Measurements from ENCODE around the gene KCNQ5. TPM values are rescaled to one million over a fixed set of nuclear protein-coding genes. Genes with fewer than 3 reads are reported as not detected.

KCNQ5 gene
- total and polyA plus RNA-seq, 10 of the 15 experiments (the other 5 are each of a cell fraction or from before 2014, with no cell fraction given) = 0.60 to 16.2 (median 3.2) TPM

DNA sequence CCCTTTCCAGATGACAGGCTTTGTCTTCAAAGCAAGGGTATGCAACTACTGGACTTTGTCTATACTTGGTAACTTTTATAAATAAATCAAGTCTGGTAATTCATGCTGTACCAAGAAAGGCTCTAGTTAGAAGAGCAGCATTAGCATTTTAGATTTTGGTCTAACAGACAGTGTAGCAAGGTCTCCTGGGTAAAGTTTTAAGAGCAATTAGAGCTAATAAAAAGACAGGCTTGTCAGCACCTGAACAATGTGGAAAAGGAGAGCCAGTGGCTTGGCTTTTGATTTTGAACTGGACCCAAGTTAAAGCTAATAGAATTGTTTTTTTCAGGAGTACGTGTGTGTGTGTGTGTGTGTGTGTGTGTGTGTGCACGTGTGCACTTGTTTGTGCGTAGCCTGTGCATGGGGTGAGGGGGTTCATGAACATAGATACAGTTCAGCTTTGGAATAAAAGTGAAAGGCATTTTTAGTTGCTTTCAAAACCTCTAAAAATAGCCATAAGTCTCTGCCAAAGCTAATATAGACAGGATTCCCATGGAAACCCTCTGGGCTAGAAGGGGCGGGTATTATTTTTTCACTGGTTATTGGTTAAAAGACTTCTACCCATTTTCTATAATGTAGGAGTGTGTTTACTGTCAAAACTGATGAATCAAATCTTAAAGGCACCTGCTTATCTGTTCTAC is 138.4 kb downstream of the KCNQ5 start:
- SMC1A ChIA-PET (ENCODE audit: uncharacterized antibody, unreplicated experiment) = interaction anchor here (0.6 to 1.9 kb wide), 10 partner anchors 8 to 143 kb away, joined by 3 to 6 read pairs (median 3); no protein-coding TSS in a partner anchor
- DNase-seq (ENCODE audit: low read depth, low spot score) (no peak), FAIRE-seq (no peak), ATAC-seq (peak; percentile 21; the same call in 1 of the 3 replicates)
- no peaks in the 10 kb centered on the region for H3K9me3 ChIP-seq (replicated peaks; ENCODE audit: control insufficient read depth, insufficient read depth, low read length)
- intact Hi-C loops (cut with micrococcal nuclease; ENCODE audit: unreplicated experiment) = no loop called here
- peaks cover 1% of the 10 kb centered on the region; the same call in 1 of the 2 replicates for H3K79me2 ChIP-seq (ENCODE audit: control insufficient read depth, insufficient read depth, low read length)
- POLR2A ChIA-PET = interaction anchor here (1.0 kb wide), 1 partner anchor 22 kb away, joined by 4 read pairs; no protein-coding TSS in a partner anchor
- H3K36me3 ChIP-seq (ENCODE audit: control insufficient read depth in 2 of 2, insufficient read depth in 2 of 2, low read length in 1 of 2) = no peaks in the 10 kb centered on the region
- in situ Hi-C loops (cut with MboI) = no loop called here
- CTCF ChIA-PET = interaction anchor here (0.9 to 1.3 kb wide), 5 partner anchors 9 to 143 kb away, joined by 3 to 4 read pairs (median 4); no protein-coding TSS in a partner anchor
- RAD21 ChIA-PET (ENCODE audit: unreplicated experiment) = interaction anchor here (0.7 to 1.1 kb wide), 3 partner anchors 52 to 144 kb away, joined by 3 read pairs; no protein-coding TSS in a partner anchor
- no peak overlapping the region for H3K9ac ChIP-seq (ENCODE audit: control insufficient read depth, insufficient read depth, low read length)
- 95% methylated on average over 4 of the region's 4 CpGs for WGBS (ENCODE audit: insufficient coverage, insufficient replicate concordance, low lambda C conversion rate, missing lambda C conversion rate)
- no peak overlapping the region for H3K4me2 ChIP-seq (ENCODE audit: control insufficient read depth, insufficient read depth)
- H4K20me1 ChIP-seq (ENCODE audit: control insufficient read depth, insufficient read depth) = no peaks in the 10 kb centered on the region
- TF ChIP-seq, protein P1, sequence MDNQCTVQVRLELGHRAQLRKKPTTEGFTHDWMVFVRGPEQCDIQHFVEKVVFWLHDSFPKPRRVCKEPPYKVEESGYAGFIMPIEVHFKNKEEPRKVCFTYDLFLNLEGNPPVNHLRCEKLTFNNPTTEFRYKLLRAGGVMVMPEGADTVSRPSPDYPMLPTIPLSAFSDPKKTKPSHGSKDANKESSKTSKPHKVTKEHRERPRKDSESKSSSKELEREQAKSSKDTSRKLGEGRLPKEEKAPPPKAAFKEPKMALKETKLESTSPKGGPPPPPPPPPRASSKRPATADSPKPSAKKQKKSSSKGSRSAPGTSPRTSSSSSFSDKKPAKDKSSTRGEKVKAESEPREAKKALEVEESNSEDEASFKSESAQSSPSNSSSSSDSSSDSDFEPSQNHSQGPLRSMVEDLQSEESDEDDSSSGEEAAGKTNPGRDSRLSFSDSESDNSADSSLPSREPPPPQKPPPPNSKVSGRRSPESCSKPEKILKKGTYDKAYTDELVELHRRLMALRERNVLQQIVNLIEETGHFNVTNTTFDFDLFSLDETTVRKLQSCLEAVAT (IDR thresholded peaks at IDR 0.05) = no peak
- TF ChIP-seq KDM1A (IDR thresholded peaks at IDR 0.05; ENCODE audit: borderline replicate concordance) (no peak), SP1 (IDR thresholded peaks at IDR 0.05; ENCODE audit: low read depth, low read length) (no peak), HCFC1 (IDR thresholded peaks at IDR 0.05; ENCODE audit: low read length) (no peak), STAT1 (conservative IDR thresholded peaks at IDR 0.05) (no peak)
- TF ChIP-seq, protein P2, sequence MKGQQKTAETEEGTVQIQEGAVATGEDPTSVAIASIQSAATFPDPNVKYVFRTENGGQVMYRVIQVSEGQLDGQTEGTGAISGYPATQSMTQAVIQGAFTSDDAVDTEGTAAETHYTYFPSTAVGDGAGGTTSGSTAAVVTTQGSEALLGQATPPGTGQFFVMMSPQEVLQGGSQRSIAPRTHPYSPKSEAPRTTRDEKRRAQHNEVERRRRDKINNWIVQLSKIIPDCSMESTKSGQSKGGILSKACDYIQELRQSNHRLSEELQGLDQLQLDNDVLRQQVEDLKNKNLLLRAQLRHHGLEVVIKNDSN (IDR thresholded peaks at IDR 0.05; ENCODE audit: borderline replicate concordance, extremely low read length, insufficient read depth, low read depth, low read length) = no peak
- TF ChIP-seq, protein P3, sequence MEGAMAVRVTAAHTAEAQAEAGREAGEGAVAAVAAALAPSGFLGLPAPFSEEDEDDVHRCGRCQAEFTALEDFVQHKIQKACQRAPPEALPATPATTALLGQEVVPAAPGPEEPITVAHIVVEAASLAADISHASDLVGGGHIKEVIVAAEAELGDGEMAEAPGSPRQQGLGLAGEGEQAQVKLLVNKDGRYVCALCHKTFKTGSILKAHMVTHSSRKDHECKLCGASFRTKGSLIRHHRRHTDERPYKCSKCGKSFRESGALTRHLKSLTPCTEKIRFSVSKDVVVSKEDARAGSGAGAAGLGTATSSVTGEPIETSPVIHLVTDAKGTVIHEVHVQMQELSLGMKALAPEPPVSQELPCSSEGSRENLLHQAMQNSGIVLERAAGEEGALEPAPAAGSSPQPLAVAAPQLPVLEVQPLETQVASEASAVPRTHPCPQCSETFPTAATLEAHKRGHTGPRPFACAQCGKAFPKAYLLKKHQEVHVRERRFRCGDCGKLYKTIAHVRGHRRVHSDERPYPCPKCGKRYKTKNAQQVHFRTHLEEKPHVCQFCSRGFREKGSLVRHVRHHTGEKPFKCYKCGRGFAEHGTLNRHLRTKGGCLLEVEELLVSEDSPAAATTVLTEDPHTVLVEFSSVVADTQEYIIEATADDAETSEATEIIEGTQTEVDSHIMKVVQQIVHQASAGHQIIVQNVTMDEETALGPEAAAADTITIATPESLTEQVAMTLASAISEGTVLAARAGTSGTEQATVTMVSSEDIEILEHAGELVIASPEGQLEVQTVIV (IDR thresholded peaks at IDR 0.05; ENCODE audit: borderline replicate concordance, partially characterized antibody) = no peak
- TF ChIP-seq, protein P4, sequence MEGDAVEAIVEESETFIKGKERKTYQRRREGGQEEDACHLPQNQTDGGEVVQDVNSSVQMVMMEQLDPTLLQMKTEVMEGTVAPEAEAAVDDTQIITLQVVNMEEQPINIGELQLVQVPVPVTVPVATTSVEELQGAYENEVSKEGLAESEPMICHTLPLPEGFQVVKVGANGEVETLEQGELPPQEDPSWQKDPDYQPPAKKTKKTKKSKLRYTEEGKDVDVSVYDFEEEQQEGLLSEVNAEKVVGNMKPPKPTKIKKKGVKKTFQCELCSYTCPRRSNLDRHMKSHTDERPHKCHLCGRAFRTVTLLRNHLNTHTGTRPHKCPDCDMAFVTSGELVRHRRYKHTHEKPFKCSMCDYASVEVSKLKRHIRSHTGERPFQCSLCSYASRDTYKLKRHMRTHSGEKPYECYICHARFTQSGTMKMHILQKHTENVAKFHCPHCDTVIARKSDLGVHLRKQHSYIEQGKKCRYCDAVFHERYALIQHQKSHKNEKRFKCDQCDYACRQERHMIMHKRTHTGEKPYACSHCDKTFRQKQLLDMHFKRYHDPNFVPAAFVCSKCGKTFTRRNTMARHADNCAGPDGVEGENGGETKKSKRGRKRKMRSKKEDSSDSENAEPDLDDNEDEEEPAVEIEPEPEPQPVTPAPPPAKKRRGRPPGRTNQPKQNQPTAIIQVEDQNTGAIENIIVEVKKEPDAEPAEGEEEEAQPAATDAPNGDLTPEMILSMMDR (IDR thresholded peaks at IDR 0.05 in 2 of 3, conservative IDR thresholded peaks at IDR 0.05 in 1 of 3; ENCODE audit: control insufficient read depth in 2 of 3, extremely low read depth in 1 of 3, insufficient read depth in 1 of 3, low read depth in 3 of 3, low read length in 3 of 3) = no peak
- TF ChIP-seq, protein P5, sequence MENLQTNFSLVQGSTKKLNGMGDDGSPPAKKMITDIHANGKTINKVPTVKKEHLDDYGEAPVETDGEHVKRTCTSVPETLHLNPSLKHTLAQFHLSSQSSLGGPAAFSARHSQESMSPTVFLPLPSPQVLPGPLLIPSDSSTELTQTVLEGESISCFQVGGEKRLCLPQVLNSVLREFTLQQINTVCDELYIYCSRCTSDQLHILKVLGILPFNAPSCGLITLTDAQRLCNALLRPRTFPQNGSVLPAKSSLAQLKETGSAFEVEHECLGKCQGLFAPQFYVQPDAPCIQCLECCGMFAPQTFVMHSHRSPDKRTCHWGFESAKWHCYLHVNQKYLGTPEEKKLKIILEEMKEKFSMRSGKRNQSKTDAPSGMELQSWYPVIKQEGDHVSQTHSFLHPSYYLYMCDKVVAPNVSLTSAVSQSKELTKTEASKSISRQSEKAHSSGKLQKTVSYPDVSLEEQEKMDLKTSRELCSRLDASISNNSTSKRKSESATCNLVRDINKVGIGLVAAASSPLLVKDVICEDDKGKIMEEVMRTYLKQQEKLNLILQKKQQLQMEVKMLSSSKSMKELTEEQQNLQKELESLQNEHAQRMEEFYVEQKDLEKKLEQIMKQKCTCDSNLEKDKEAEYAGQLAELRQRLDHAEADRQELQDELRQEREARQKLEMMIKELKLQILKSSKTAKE (IDR thresholded peaks at IDR 0.05; ENCODE audit: low read depth, poor library complexity, severe bottlenecking) = no peak
- H3K27ac ChIP-seq (ENCODE audit: control insufficient read depth, insufficient read depth) = no peak overlapping the region
- H3K4me1 ChIP-seq (ENCODE audit: control insufficient read depth, insufficient read depth, low read length) = no peaks in the 10 kb centered on the region; the same call in 1 of the 2 replicates
- H2AFZ ChIP-seq (ENCODE audit: control insufficient read depth, low read depth, low read length) = no peak overlapping the region
- no TSS peak for BruUV-seq (replicated peaks)
- H3K27me3 ChIP-seq (replicated peaks in 1 of 2; ENCODE audit: control insufficient read depth in 2 of 2, insufficient read depth in 2 of 2, low read length in 1 of 2) = no peaks in the 10 kb centered on the region
- no peak overlapping the region for H3K4me3 ChIP-seq

All from GM12878 (cell line).